T-helper 22 cell (primary cell): ENCODE data around the gene KIRREL3.

Source experiments
- DNase-seq: peaks from one replicate; pipeline ENCODE4 v3.0.0-alpha.2; 2020; ENCODE audit warnings: low read depth

KIRREL3 gene

GRCh38 chr11:126512251-126512650 is 488.3 kb downstream of the KIRREL3 start:
- DNase-seq = no peak

GRCh38 chr11:126511475-126512115 is 489.0 kb downstream of the KIRREL3 start:
- no peak for DNase-seq

- no peak for DNase-seq
Measured at GRCh38 chr11:126510621-126511370, 489.8 kb downstream of the KIRREL3 start.

- DNase-seq = no peak
Measured at GRCh38 chr11:126507646-126508045, 492.9 kb downstream of the KIRREL3 start.

GRCh38 chr11:126506789-126507188 is 493.8 kb downstream of the KIRREL3 start:
- DNase-seq = no peak

- DNase-seq = no peak
Measured at GRCh38 chr11:126502982-126503381, 497.6 kb downstream of the KIRREL3 start.

- no peak for DNase-seq
Measured at GRCh38 chr11:126502159-126502558, 498.4 kb downstream of the KIRREL3 start.

- no peak for DNase-seq
Measured at GRCh38 chr11:126501641-126502040, 498.9 kb downstream of the KIRREL3 start.

GRCh38 chr11:126500981-126501380 is 499.6 kb downstream of the KIRREL3 start:
- no peak for DNase-seq

GRCh38 chr11:126499131-126499752 is 501.3 kb downstream of the KIRREL3 start:
- no peak for DNase-seq

- no peak for DNase-seq
Measured at GRCh38 chr11:126498281-126498680, 502.3 kb downstream of the KIRREL3 start.

- DNase-seq = no peak
Measured at GRCh38 chr11:126497581-126498122, 502.9 kb downstream of the KIRREL3 start.

- DNase-seq = no peak
Measured at GRCh38 chr11:126496576-126497337, 503.8 kb downstream of the KIRREL3 start.

- no peak for DNase-seq
Measured at GRCh38 chr11:126495281-126496220, 505.0 kb downstream of the KIRREL3 start.

GRCh38 chr11:126494831-126495230 is 505.7 kb downstream of the KIRREL3 start:
- no peak for DNase-seq

GRCh38 chr11:126492331-126493082 is 508.1 kb downstream of the KIRREL3 start:
- DNase-seq = no peak

GRCh38 chr11:126491092-126491491 is 509.5 kb downstream of the KIRREL3 start:
- no peak for DNase-seq

GRCh38 chr11:126489836-126490660 is 510.5 kb downstream of the KIRREL3 start:
- DNase-seq = no peak

GRCh38 chr11:126488591-126489370 is 511.8 kb downstream of the KIRREL3 start:
- no peak for DNase-seq
